ENCODE data around the gene PKM. TPM values are rescaled to one million over a fixed set of nuclear protein-coding genes. Genes with fewer than 3 reads are reported as not detected.

PKM gene
- total RNA-seq, 1 donor from 2014 or later: 1,022 TPM

- DNase-seq (ENCODE audit: missing footprints): no peak
- intact Hi-C loops (cut with DNase I): no loop called here
- ATAC-seq: no peak
These were observed 24.9 kb downstream of the PKM start for GRCh38 chr15:72205896-72206676.

DNA sequence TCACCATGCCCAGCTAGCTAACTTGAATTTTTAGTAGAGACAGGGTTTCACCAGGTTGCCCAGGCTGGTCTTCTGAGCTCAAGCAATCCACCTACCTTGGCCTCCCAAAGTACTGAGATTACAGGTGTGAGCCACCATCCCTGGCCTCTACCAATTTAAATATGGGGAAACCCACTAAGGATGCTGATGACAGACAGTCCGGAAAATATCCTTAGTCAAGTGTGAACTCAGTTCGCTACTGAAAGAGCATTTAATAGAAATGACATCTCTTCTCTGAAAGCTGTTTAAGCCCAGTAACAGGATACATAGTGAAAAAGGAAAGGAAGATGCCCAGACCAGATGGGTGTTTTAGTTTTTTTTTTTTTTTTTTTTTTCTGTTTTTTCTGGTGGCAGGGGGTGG, 25.7 kb downstream of the PKM start:
- intact Hi-C loops (cut with DNase I): no loop called here
- ATAC-seq (no peak), DNase-seq (ENCODE audit: missing footprints) (no peak)

- intact Hi-C loops (cut with DNase I): loop anchor here (1.0 to 5.0 kb wide), 3 partner anchors 19 to 69 kb away; partner anchors contain the start of gene PARP6
- DNase-seq (ENCODE audit: missing footprints): peak; percentile 78
These were observed 27.5 kb downstream of the PKM start for GRCh38 chr15:72203507-72203837.

DNA sequence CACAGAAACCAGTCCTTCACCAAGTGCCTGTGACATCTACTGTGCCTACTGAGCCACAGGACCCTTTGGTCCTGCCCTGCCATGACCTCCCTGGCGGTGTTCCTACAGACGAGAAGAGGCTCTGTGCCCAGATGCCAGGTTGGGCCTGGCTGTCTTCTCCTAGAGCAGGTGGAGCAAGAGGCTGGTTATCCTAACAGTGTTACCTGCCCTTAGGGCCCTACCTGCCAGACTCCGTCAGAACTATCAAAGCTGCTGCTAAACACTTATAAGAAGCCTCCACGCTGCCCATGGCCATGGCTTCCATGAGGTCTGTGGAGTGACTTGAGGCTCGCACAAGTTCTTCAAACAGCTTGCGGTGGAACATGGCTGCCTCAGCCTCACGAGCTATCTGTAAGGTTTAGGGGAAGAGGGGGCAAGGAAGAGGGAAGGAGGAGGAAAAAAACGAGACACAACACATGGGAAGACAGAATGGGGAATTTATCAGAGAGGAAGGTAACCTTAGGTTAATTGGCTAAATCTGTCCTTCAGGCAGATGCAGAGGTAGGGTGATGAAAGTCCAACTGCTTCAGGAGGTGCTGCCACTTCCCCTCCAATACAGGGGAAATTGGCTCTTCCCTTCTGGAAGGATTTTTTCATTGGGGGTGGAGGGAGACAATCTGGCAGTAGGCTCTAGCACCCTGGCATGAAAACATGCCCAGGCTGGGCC, 28.0 kb downstream of the PKM start:
- intact Hi-C loops (cut with DNase I): loop anchor here (1.0 to 5.0 kb wide), 3 partner anchors 20 to 69 kb away; partner anchors contain the start of gene PARP6
- ATAC-seq: no peak

More at GRCh38 chr15:72203507-72203837, 27.5 kb downstream of the PKM start:
- peak; percentile 84 for ATAC-seq

GRCh38 chr15:72202302-72202701, 28.7 kb downstream of the PKM start:
- intact Hi-C loops (cut with DNase I): loop anchor here (2.0 to 5.0 kb wide), 2 partner anchors 20 to 70 kb away; partner anchors contain the start of gene PARP6
- DNase-seq (ENCODE audit: missing footprints): no peak
- ATAC-seq: no peak

More for the DNA sequence above, 28.0 kb downstream of the PKM start:
- no peak for DNase-seq (ENCODE audit: missing footprints)

- DNase-seq (ENCODE audit: missing footprints): no peak
- intact Hi-C loops (cut with DNase I): loop anchor here (5.0 kb wide), 1 partner anchor 71 kb away; the partner anchor contains the start of gene PARP6
- no peak for ATAC-seq
These were observed 29.5 kb downstream of the PKM start for GRCh38 chr15:72201391-72201921.

GRCh38 chr15:72200395-72201237, 30.4 kb downstream of the PKM start:
- DNase-seq (ENCODE audit: missing footprints) (no peak), ATAC-seq (no peak)
- intact Hi-C loops (cut with DNase I): loop anchor here (5.0 kb wide), 1 partner anchor 72 kb away; the partner anchor contains the start of gene PARP6

DNA sequence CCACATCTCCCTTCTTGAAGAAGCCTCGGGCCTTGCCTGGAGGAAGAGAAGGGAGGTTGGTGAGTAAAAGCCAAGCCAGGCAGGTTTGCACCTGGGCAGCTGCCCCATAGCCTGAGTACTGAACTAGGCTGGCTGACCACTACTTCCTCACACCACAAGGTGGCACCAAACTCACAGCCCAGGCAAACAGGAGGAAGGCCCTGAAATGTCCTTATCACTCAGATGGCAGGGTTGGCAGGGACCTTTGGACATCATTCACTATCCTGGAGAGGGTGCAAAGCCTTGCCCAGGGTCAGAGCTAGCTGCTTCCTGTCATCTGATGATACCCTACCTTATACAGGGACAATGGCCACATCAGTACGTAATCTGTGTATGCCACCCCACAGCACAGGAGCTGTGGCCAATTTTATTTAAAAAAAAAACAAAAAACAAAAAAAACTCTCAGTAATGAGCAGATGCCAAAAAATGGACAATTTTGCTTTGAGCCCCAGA, 31.2 kb downstream of the PKM start:
- intact Hi-C loops (cut with DNase I): loop anchor here (2.0 to 5.0 kb wide), 2 partner anchors 73 to 87 kb away; partner anchors contain the start of gene PARP6
- ATAC-seq (peak; percentile 60), DNase-seq (ENCODE audit: missing footprints) (peak; percentile 77)

DNA sequence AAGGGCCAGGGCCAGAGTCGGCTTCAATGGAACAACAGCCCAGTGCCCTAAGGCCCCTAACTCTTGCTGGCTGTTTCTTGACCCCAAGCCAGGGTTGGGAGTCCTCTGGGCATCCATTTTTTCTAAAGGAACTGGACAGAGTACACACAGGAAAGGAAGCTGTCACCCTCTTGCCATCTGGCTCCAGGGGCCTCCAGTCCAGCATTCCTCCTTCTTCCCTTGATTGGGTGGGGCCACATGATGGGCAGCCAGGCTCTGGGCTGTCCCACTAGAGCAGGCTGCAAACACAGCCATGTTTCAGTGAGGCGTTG, 31.8 kb downstream of the PKM start:
- DNase-seq (ENCODE audit: missing footprints) (no peak), ATAC-seq (no peak)
- intact Hi-C loops (cut with DNase I): loop anchor here (2.0 kb wide), 1 partner anchor 88 kb away; no protein-coding TSS in a partner anchor

DNA sequence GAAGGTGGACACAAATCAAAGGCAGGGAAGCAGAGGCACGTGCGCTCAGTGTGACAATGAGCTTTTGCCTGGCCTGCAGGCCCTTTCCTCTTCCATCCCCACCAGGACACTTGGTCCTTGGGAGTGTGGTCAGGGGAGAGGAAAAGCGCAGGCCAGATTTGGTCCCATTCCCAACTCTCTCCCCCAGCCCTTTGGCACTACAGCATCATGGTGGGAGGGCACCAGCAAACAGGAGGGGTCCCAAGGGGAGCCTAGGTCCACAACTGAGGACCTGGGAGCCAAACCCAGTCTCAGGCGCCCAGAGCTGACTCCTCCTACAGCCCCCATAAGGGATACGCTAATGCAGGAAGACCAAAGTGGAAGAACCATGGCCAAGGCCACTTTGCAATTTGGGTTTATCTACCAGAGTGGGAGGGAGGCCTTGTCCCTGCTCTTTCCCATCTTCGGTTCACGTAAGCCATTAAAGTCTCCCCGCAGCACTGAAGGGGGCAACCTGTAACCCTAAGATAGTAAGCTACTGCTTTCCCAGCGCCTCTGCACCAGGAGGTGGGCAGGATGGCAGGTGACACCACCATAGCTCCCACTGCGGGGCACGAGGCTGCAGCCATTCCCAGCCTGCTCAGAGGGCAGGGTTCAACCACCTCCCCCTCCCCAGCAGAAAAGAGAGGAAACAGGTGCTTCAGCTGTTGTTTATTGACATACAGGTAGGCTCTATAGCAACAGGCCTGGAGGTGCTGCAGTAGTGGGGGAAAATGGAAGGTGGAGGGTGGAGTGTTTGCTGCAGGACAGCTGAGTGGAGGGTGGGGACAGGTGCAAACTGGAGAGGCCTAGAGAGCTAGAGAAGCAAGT, 32.4 kb downstream of the PKM start:
- DNase-seq (ENCODE audit: missing footprints): no peak
- intact Hi-C loops (cut with DNase I): loop anchor here (2.0 kb wide), 1 partner anchor 88 kb away; no protein-coding TSS in a partner anchor
- ATAC-seq: no peak

- intact Hi-C loops (cut with DNase I): loop anchor here (2.0 kb wide), 1 partner anchor 89 kb away; no protein-coding TSS in a partner anchor
- peak; percentile 27 for ATAC-seq
- no peak for DNase-seq (ENCODE audit: missing footprints)
These were observed 33.3 kb downstream of the PKM start, which contains the start of gene GRAMD2A for GRCh38 chr15:72197460-72198355. GRAMD2A (minus strand) TSS chr15:72197787.

- DNase-seq (ENCODE audit: missing footprints): no peak
- intact Hi-C loops (cut with DNase I): no loop called here
- ATAC-seq: no peak
These were observed 33.9 kb downstream of the PKM start for GRCh38 chr15:72197041-72197459.

DNA sequence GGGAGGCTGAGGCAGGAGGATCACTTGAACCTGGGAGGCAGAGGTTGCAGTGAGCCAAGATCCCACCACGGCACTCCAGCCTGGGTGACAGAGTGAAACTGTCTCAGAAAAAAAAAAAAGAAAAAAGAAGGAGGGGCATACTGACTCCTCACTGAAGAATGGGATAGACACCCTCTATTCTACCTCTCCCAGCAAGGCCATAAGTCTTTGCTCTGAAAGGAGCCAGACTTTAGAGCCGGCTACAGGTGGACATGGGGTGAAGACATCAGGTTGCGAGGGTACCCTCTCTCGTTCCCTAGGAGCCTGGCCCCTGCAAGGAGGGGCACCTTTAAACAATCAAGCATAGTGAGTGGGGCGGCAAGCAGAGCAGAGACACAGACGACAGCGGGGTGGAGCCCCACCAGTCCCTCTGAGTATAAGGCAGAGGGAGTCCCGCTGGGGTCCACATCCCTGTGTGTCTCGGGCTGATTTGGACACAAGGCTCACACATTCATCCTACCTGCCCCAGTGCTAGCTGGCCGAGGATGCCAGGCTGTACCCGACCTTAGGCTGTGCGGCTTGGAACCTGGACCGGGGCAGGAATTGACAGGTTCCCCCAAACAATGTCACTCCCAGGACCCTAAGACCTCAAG, 34.5 kb downstream of the PKM start:
- DNase-seq (ENCODE audit: missing footprints): no peak
- ATAC-seq: no peak
- intact Hi-C loops (cut with DNase I): no loop called here

DNA sequence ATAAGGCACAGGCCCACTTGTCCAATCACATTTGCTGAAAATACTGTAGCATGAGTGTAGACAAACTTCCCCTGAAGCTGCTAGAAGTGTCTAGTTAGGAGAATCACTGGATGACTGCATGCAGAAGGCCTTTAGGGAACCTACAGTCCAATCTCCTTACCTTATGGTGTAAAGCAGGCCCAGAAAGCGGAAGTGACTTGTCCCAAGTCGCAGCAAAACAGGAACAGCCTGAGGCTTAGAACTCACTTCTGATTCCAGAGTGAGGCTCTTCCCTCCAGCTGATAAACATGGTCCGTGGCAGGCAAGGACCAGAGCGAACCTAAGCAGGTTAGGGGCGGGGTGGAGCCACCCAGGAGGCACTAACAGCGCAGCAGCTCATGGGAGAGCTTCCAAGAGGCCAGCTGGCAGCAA, 35.9 kb downstream of the PKM start:
- DNase-seq (ENCODE audit: missing footprints): peak; percentile 70
- intact Hi-C loops (cut with DNase I): no loop called here
- no peak for ATAC-seq

- ATAC-seq (no peak), DNase-seq (ENCODE audit: missing footprints) (no peak)
- intact Hi-C loops (cut with DNase I): no loop called here
These were observed 37.1 kb downstream of the PKM start for GRCh38 chr15:72193836-72194396.

- intact Hi-C loops (cut with DNase I): no loop called here
- no peak for DNase-seq (ENCODE audit: missing footprints)
- no peak for ATAC-seq
These were observed 38.6 kb downstream of the PKM start for GRCh38 chr15:72192416-72192815.
